HCT116 (cell line): Measurements from ENCODE around the gene LGALS3. TPM values are rescaled to one million over a fixed set of nuclear protein-coding genes. Genes with fewer than 3 reads are reported as not detected.

Experiments used
- ATAC-seq: fragments of 200-7000 bp; cut with Tn5 transposase; 2 replicates; pipeline ENCODE4 v1.9.1; 2020; ENCODE audit warnings: mild to moderate bottlenecking, moderate library complexity
- BruUV-seq: library from RNA; stranded (reverse); fragments of 400-500 nt; replicated peaks from 2 replicates; lab custom pipeline; 2021; lab: Mats Ljungman, UMichigan
- CTCF ChIA-PET: fragments of 300-600 bp; sonication (Branson Sonifier 250); formaldehyde crosslinking; loops from one replicate; lab custom pipeline; 2021; ENCODE audit warnings: antibody characterized with exemption; lab: Charles Lee
- POLR2A ChIA-PET: fragments of 300-600, 350-600 bp; sonication (Branson Sonifier 250); formaldehyde crosslinking; loops from one replicate; lab custom pipeline; 2021; ENCODE audit warnings: antibody characterized with exemption; lab: Charles Lee
- RAD21 ChIA-PET, 2 experiments: fragments of 300-600 bp; sonication (Branson Sonifier 250); formaldehyde crosslinking; loops; one replicate each; lab custom pipeline; 2023; ENCODE audit warnings: low total read pairs in 2 of 2; ENCODE audit not compliant: uncharacterized antibody in 2 of 2, unreplicated experiment in 2 of 2, low non-redundant PET in 1 of 2; lab: Charles Lee
- DNase-seq: peaks from one replicate; pipeline ENCODE4 v3.0.0-alpha.2; 2010; ENCODE audit warnings: low read depth, low spot score
- H2AFZ ChIP-seq: fragments of 200-600 bp; shearing (Covaris generic), sonication (generic); 2 replicates; pipeline ENCODE4 v1.6.1; 2017; ENCODE audit warnings: low read depth, mixed run types, mixed read lengths, antibody characterized with exemption, low read length; ENCODE audit not compliant: poor library complexity, severe bottlenecking
- H3K27ac ChIP-seq: 2 replicates; pipeline ENCODE4 v1.5.1; 2012; ENCODE audit warnings: low read depth, low read length
- H3K27me3 ChIP-seq: fragments of 200-600 bp; sonication (generic); 2 replicates; pipeline ENCODE4 v1.6.1; 2016; ENCODE audit warnings: mixed run types, low read length, mixed read lengths; ENCODE audit not compliant: insufficient read depth
- H3K36me3 ChIP-seq, 2 experiments: fragments of 200-500 bp in 1 of 2; fragments of 200-600 bp in 1 of 2; sonication (Bioruptor generic) in 1 of 2; sonication (generic) in 1 of 2; 2 replicates each; pipeline versions ENCODE4 v1.5.1 to v1.6.1; 2014 to 2016; ENCODE audit warnings: low read length in 2 of 2, inconsistent platforms in 1 of 2, mixed read lengths in 1 of 2, mixed run types in 1 of 2; ENCODE audit not compliant: insufficient read depth in 2 of 2, control insufficient read depth in 1 of 2
- H3K4me1 ChIP-seq, 2 experiments: fragments of 200-600 bp in 1 of 2; sonication (generic) in 1 of 2; 2 replicates each; pipeline versions ENCODE4 v1.5.1 to v1.6.1; 2012 to 2017; ENCODE audit warnings: low read length in 2 of 2, inconsistent platforms in 1 of 2, mild to moderate bottlenecking in 1 of 2, mixed read lengths in 1 of 2, mixed run types in 1 of 2, moderate library complexity in 1 of 2; ENCODE audit not compliant: insufficient read depth in 2 of 2, control insufficient read depth in 1 of 2
- H3K4me2 ChIP-seq: fragments of 200-600 bp; sonication (generic); 2 replicates; pipeline ENCODE4 v1.6.1; 2017; ENCODE audit warnings: mixed run types, low read length, mixed read lengths
- H3K4me3 ChIP-seq, 2 experiments: fragments of 200-600 bp in 1 of 2; sonication (generic) in 1 of 2; replicated peaks in 1 of 2; 2 replicates each; pipeline ENCODE4 v1.5.1; 2011 to 2016; ENCODE audit warnings: low read length in 2 of 2, control low read depth in 1 of 2, low read depth in 1 of 2, mild to moderate bottlenecking in 1 of 2, mixed read lengths in 1 of 2, mixed run types in 1 of 2
- H3K79me2 ChIP-seq: fragments of 200-600 bp; sonication (generic); 2 replicates; pipeline ENCODE4 v1.6.1; 2017; ENCODE audit warnings: mild to moderate bottlenecking, mixed run types, low read length, moderate library complexity, mixed read lengths; ENCODE audit not compliant: insufficient read depth
- H3K9ac ChIP-seq: fragments of 200-600 bp; sonication (generic); 2 replicates; pipeline ENCODE4 v1.6.1; 2016; ENCODE audit warnings: low read length, mixed read lengths
- H3K9me2 ChIP-seq: fragments of 200-600 bp; sonication (generic), shearing (Covaris generic); 2 replicates; pipeline ENCODE4 v1.6.1; 2017; ENCODE audit warnings: mixed run types, mild to moderate bottlenecking, moderate library complexity; ENCODE audit not compliant: insufficient read depth
- H3K9me3 ChIP-seq, 2 experiments: fragments of 200-500 bp in 1 of 2; fragments of 200-600 bp in 1 of 2; sonication (Bioruptor generic) in 1 of 2; sonication (generic) in 1 of 2; 2 replicates each; pipeline ENCODE4 v1.6.1; 2014 to 2017; ENCODE audit warnings: low read length in 2 of 2, mixed read lengths in 2 of 2, inconsistent platforms in 1 of 2, low read depth in 1 of 2, mild to moderate bottlenecking in 1 of 2, mixed run types in 1 of 2, moderate library complexity in 1 of 2; ENCODE audit not compliant: control insufficient read depth in 1 of 2, insufficient read depth in 1 of 2
- H4K20me1 ChIP-seq: fragments of 200-600 bp; sonication (generic), shearing (Covaris generic); 2 replicates; pipeline ENCODE4 v1.6.1; 2017; ENCODE audit warnings: mixed run types, mild to moderate bottlenecking, moderate library complexity; ENCODE audit not compliant: insufficient read depth
- CEBPB ChIP-seq: IDR thresholded peaks from 2 replicates; pipeline ENCODE4 v1.6.1; 2012; ENCODE audit warnings: low read depth
- ELF1 ChIP-seq: IDR thresholded peaks from 2 replicates; pipeline ENCODE4 v1.6.1; 2012; ENCODE audit warnings: low read depth, borderline replicate concordance
- EZH2 ChIP-seq: fragments of 200-600 bp; sonication (generic); IDR thresholded peaks from 2 replicates; pipeline ENCODE4 v1.6.1; 2017; ENCODE audit warnings: antibody characterized with exemption, mixed run types
- EZH2phosphoT487 ChIP-seq: fragments of 200-600 bp; IDR thresholded peaks from 2 replicates; pipeline ENCODE4 v1.6.1; 2018; ENCODE audit warnings: antibody characterized with exemption, borderline replicate concordance
- FOSL1 ChIP-seq: IDR thresholded peaks from 2 replicates; pipeline ENCODE4 v1.6.1; 2012; ENCODE audit warnings: low read depth
- JUND ChIP-seq: IDR thresholded peaks from 2 replicates; pipeline ENCODE4 v1.6.1; 2012
- POLR2A ChIP-seq: IDR thresholded peaks from 2 replicates; pipeline ENCODE4 v1.7.0; 2011; ENCODE audit warnings: borderline replicate concordance; ENCODE audit not compliant: insufficient read depth, insufficient read length; ENCODE audit errors: extremely low read depth
- POLR2AphosphoS5 ChIP-seq: IDR thresholded peaks from 2 replicates; pipeline ENCODE4 v1.6.1; 2011; ENCODE audit warnings: mild to moderate bottlenecking, low read depth, low read length, moderate library complexity
- RAD21 ChIP-seq: IDR thresholded peaks from 2 replicates; pipeline ENCODE4 v1.6.1; 2012; ENCODE audit warnings: low read depth, mild to moderate bottlenecking
- SP1 ChIP-seq: IDR thresholded peaks from 2 replicates; pipeline ENCODE4 v1.6.1; 2012; ENCODE audit warnings: low read depth
- TCF7L2 ChIP-seq: IDR thresholded peaks from 2 replicates; pipeline ENCODE4 v1.7.0; 2011; ENCODE audit warnings: borderline replicate concordance, inconsistent platforms; ENCODE audit not compliant: insufficient read depth, insufficient read length; ENCODE audit errors: extremely low read depth
- YY1 ChIP-seq: IDR thresholded peaks from 2 replicates; pipeline ENCODE4 v1.6.1; 2011; ENCODE audit warnings: low read length, low read depth, moderate library complexity, mild to moderate bottlenecking; ENCODE audit not compliant: insufficient replicate concordance; ENCODE audit errors: extremely low read depth
- ZFX ChIP-seq: fragments of 450-650 bp; IDR thresholded peaks from 2 replicates; pipeline ENCODE4 v1.6.1; 2017
- ZNF274 ChIP-seq: fragments of 200-500 bp; sonication (Bioruptor generic); IDR thresholded peaks from 2 replicates; pipeline ENCODE4 v1.6.1; 2014; ENCODE audit warnings: mild to moderate bottlenecking, low read depth, low read length, inconsistent platforms
- intact Hi-C: fragments of 100-400 bp; cut with micrococcal nuclease; formaldehyde crosslinking; loops from 2 replicates; pipeline ENCODE4 v1.10.0; 2022
- total RNA-seq: library from RNA; stranded (reverse); gene quantifications from one replicate; pipeline ENCODE4 v1.2.1, GENCODE V29; 2021; ENCODE audit not compliant: unreplicated experiment
- TF ChIP-seq, protein P1 (sequence below): IDR thresholded peaks from 2 replicates; pipeline ENCODE4 v1.6.1; 2012; ENCODE audit warnings: low read depth
- TF ChIP-seq, protein P2 (sequence below): IDR thresholded peaks from 2 replicates; pipeline ENCODE4 v1.6.1; 2012
- TF ChIP-seq, protein P3 (sequence below): IDR thresholded peaks from 2 replicates; pipeline ENCODE4 v1.6.1; 2011; ENCODE audit warnings: mild to moderate bottlenecking, low read length, moderate library complexity; ENCODE audit not compliant: insufficient replicate concordance; ENCODE audit errors: extremely low read depth
- TF ChIP-seq, protein P4 (sequence below), 3 experiments: fragments of 200-600 bp in 1 of 3; sonication (generic) in 1 of 3; IDR thresholded peaks in 2 of 3; conservative IDR thresholded peaks in 1 of 3; 2 replicates each; pipeline ENCODE4 v1.5.1; 2012 to 2017; ENCODE audit warnings: low read depth in 2 of 3, low read length in 2 of 3, antibody characterized with exemption in 1 of 3, borderline replicate concordance in 1 of 3, control low read depth in 1 of 3, mild to moderate bottlenecking in 1 of 3, mixed read lengths in 1 of 3, mixed run types in 1 of 3, moderate library complexity in 1 of 3; ENCODE audit not compliant: insufficient read depth in 1 of 3
- TF ChIP-seq, protein P5 (sequence below): IDR thresholded peaks from 2 replicates; pipeline ENCODE4 v1.6.1; 2012

LGALS3 gene
- total RNA-seq, 1 experiment from 2014 or later, result 86.1 TPM

DNA sequence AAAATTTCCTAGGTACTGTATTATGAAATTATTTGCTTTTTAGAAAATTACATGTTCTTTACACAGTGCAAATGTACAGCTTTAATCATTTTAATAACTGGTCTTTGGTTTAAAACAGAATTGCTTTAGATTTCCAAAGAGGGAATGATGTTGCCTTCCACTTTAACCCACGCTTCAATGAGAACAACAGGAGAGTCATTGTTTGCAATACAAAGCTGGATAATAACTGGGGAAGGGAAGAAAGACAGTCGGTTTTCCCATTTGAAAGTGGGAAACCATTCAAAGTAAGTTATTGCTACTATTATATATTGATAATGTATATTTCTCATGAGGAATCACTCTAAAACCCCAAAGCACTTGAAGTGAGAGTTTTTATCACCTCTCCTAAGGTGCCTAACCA lies 13.4 kb downstream of the LGALS3 start:
- Histone ChIP-seq H3K9me3 (no peaks in the 10 kb centered on the region), H4K20me1 (no peaks in the 10 kb centered on the region), H3K4me1 (no peaks in the 10 kb centered on the region), H3K27ac (no peak overlapping the region), H3K9ac (no peak overlapping the region), H3K36me3 (peaks cover 39 to 60% of the 10 kb centered on the region in 2 experiments), H3K27me3 (no peaks in the 10 kb centered on the region), H2AFZ (no peak overlapping the region), H3K9me2 (no peaks in the 10 kb centered on the region), H3K79me2 (peaks cover 5% of the 10 kb centered on the region; the same call in 1 of the 2 replicates), H3K4me3 (no peak overlapping the region), H3K4me2 (no peak overlapping the region)
- no TSS peak for BruUV-seq
- POLR2A ChIA-PET, result no interaction called here
- ATAC-seq, result no peak
- TF ChIP-seq, protein P1, sequence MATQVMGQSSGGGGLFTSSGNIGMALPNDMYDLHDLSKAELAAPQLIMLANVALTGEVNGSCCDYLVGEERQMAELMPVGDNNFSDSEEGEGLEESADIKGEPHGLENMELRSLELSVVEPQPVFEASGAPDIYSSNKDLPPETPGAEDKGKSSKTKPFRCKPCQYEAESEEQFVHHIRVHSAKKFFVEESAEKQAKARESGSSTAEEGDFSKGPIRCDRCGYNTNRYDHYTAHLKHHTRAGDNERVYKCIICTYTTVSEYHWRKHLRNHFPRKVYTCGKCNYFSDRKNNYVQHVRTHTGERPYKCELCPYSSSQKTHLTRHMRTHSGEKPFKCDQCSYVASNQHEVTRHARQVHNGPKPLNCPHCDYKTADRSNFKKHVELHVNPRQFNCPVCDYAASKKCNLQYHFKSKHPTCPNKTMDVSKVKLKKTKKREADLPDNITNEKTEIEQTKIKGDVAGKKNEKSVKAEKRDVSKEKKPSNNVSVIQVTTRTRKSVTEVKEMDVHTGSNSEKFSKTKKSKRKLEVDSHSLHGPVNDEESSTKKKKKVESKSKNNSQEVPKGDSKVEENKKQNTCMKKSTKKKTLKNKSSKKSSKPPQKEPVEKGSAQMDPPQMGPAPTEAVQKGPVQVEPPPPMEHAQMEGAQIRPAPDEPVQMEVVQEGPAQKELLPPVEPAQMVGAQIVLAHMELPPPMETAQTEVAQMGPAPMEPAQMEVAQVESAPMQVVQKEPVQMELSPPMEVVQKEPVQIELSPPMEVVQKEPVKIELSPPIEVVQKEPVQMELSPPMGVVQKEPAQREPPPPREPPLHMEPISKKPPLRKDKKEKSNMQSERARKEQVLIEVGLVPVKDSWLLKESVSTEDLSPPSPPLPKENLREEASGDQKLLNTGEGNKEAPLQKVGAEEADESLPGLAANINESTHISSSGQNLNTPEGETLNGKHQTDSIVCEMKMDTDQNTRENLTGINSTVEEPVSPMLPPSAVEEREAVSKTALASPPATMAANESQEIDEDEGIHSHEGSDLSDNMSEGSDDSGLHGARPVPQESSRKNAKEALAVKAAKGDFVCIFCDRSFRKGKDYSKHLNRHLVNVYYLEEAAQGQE, result no peak
- TF ChIP-seq, protein P2, sequence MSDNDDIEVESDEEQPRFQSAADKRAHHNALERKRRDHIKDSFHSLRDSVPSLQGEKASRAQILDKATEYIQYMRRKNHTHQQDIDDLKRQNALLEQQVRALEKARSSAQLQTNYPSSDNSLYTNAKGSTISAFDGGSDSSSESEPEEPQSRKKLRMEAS, result no peak
- TF ChIP-seq TCF7L2 (no peak), JUND (no peak), ELF1 (no peak), CEBPB (no peak), SP1 (no peak), ZNF274 (no peak), RAD21 (no peak), POLR2AphosphoS5 (no peak), YY1 (no peak), POLR2A (no peak), ZFX (no peak), EZH2phosphoT487 (no peak), EZH2 (no peak), FOSL1 (no peak)
- TF ChIP-seq, protein P3, sequence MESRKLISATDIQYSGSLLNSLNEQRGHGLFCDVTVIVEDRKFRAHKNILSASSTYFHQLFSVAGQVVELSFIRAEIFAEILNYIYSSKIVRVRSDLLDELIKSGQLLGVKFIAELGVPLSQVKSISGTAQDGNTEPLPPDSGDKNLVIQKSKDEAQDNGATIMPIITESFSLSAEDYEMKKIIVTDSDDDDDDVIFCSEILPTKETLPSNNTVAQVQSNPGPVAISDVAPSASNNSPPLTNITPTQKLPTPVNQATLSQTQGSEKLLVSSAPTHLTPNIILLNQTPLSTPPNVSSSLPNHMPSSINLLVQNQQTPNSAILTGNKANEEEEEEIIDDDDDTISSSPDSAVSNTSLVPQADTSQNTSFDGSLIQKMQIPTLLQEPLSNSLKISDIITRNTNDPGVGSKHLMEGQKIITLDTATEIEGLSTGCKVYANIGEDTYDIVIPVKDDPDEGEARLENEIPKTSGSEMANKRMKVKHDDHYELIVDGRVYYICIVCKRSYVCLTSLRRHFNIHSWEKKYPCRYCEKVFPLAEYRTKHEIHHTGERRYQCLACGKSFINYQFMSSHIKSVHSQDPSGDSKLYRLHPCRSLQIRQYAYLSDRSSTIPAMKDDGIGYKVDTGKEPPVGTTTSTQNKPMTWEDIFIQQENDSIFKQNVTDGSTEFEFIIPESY, result no peak
- TF ChIP-seq, protein P4, sequence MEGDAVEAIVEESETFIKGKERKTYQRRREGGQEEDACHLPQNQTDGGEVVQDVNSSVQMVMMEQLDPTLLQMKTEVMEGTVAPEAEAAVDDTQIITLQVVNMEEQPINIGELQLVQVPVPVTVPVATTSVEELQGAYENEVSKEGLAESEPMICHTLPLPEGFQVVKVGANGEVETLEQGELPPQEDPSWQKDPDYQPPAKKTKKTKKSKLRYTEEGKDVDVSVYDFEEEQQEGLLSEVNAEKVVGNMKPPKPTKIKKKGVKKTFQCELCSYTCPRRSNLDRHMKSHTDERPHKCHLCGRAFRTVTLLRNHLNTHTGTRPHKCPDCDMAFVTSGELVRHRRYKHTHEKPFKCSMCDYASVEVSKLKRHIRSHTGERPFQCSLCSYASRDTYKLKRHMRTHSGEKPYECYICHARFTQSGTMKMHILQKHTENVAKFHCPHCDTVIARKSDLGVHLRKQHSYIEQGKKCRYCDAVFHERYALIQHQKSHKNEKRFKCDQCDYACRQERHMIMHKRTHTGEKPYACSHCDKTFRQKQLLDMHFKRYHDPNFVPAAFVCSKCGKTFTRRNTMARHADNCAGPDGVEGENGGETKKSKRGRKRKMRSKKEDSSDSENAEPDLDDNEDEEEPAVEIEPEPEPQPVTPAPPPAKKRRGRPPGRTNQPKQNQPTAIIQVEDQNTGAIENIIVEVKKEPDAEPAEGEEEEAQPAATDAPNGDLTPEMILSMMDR (IDR thresholded peaks at IDR 0.05 in 2 of 3, conservative IDR thresholded peaks at IDR 0.05 in 1 of 3; ENCODE audit: borderline replicate concordance in 1 of 3, insufficient read depth in 1 of 3, low read depth in 2 of 3, low read length in 2 of 3), result no peak
- TF ChIP-seq, protein P5, sequence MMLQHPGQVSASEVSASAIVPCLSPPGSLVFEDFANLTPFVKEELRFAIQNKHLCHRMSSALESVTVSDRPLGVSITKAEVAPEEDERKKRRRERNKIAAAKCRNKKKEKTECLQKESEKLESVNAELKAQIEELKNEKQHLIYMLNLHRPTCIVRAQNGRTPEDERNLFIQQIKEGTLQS, result no peak
- DNase-seq, result no peak
- intact Hi-C loops, result no loop called here
- CTCF ChIA-PET, result no interaction called here
- RAD21 ChIA-PET, result no interaction called here
